GM23248 (cell line): ENCODE results near the gene RARS1.

Source experiments
- EZH2 ChIP-seq: fragments of 200-600 bp; sonication (generic); IDR thresholded peaks from 2 replicates; pipeline ENCODE4 v1.6.1; 2018; ENCODE audit warnings: antibody characterized with exemption, mild to moderate bottlenecking; ENCODE audit not compliant: insufficient read depth, poor library complexity, severe bottlenecking
- EZH2phosphoT487 ChIP-seq: fragments of 200-600 bp; sonication (generic); IDR thresholded peaks from 2 replicates; pipeline ENCODE4 v1.6.1; 2018; ENCODE audit warnings: antibody characterized with exemption, moderate library complexity, mild to moderate bottlenecking, low read depth; ENCODE audit not compliant: insufficient read depth

DNA sequence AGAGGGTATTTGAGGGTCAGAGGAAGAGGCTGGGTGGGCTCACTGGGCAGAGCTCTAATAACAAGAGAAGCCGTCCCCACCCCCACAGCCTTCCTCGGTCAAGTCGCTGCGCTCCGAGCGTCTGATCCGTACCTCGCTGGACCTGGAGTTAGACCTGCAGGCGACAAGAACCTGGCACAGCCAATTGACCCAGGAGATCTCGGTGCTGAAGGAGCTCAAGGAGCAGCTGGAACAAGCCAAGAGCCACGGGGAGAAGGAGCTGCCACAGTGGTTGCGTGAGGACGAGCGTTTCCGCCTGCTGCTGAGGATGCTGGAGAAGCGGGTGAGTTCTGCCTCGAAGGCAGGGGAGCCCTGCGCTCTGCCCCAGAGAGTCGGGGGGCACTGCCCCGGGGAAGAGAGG lies 21.6 kb upstream of the RARS1 start:
- TF ChIP-seq EZH2 (no peak), EZH2phosphoT487 (no peak)
